ELR (cell line): ENCODE measurements around the gene COL8A2.

Experiments used
- DNase-seq: peaks from one replicate; pipeline ENCODE4 v3.0.0-alpha.2; 2015; ENCODE audit warnings: low read depth

COL8A2 gene

GRCh38 chr1:36109041-36109679 is 15.9 kb downstream of the COL8A2 start:
- peak; percentile 92 for DNase-seq

- DNase-seq, result peak; percentile 83
Observed at GRCh38 chr1:36108314-36108713, 16.7 kb downstream of the COL8A2 start.

GRCh38 chr1:36107394-36107793 is 17.6 kb downstream of the COL8A2 start:
- no peak for DNase-seq

GRCh38 chr1:36106269-36106668 is 18.8 kb downstream of the COL8A2 start:
- DNase-seq, result no peak

GRCh38 chr1:36101546-36101945 is 23.5 kb downstream of the COL8A2 start:
- DNase-seq, result no peak

GRCh38 chr1:36100376-36100775 is 24.6 kb downstream of the COL8A2 start:
- DNase-seq, result no peak

- DNase-seq, result peak; percentile 82
Observed at GRCh38 chr1:36099681-36100341, 25.2 kb downstream of the COL8A2 start.

GRCh38 chr1:36098650-36099365 is 26.2 kb downstream of the COL8A2 start:
- no peak for DNase-seq

GRCh38 chr1:36097693-36098585 is 27.1 kb downstream of the COL8A2 start:
- DNase-seq, result no peak

- peak; percentile 67 for DNase-seq
Observed at GRCh38 chr1:36096500-36097432, 28.3 kb downstream of the COL8A2 start.

GRCh38 chr1:36095760-36096405 is 29.1 kb downstream of the COL8A2 start:
- DNase-seq, result no peak

- DNase-seq, result no peak
Observed at GRCh38 chr1:36094621-36095061, 30.4 kb downstream of the COL8A2 start.

- no peak for DNase-seq
Observed at GRCh38 chr1:36093929-36094328, 31.1 kb downstream of the COL8A2 start.

GRCh38 chr1:36093226-36093625 is 31.8 kb downstream of the COL8A2 start:
- DNase-seq, result no peak

GRCh38 chr1:36092798-36093185 is 32.2 kb downstream of the COL8A2 start:
- DNase-seq, result no peak

GRCh38 chr1:36092166-36092797 is 32.7 kb downstream of the COL8A2 start:
- no peak for DNase-seq

- no peak for DNase-seq
Observed at GRCh38 chr1:36091698-36092097, 33.3 kb downstream of the COL8A2 start.

- DNase-seq, result no peak
Observed at GRCh38 chr1:36091141-36091540, 33.9 kb downstream of the COL8A2 start.

GRCh38 chr1:36089393-36090121 is 35.5 kb downstream of the COL8A2 start:
- peak; percentile 52 for DNase-seq
